K562 treated with DMSO at 1 percent for 48 hours (cell line): ENCODE measurements around the gene GCH1. TPM values are rescaled to one million over a fixed set of nuclear protein-coding genes. Genes with fewer than 3 reads are reported as not detected.

Source experiments
- total RNA-seq: library from RNA; unstranded; fragments of 300-600 nt; gene quantifications from 2 replicates; pipeline ENCODE4 v1.2.3, GENCODE V29; 2022; ENCODE audit warnings: low replicate concordance; ENCODE audit errors: extremely low read depth

The GCH1 gene
- not detected in 2 replicates for total RNA-seq

GRCh38 chr14:54902521-54903420 is at the start of gene GCH1:
Gene GCH1, minus strand, starts transcription at chr14:54902826. Its CDS starts 163 bp downstream, at chr14:54902663.

Other genes starting within 250 kb of the GCH1 start
- gene WDHD1, start 124.3 kb upstream of the GCH1 start, total RNA-seq: not detected in 2 replicates
- not detected in 2 replicates for gene SOCS4, start 124.4 kb upstream of the GCH1 start, total RNA-seq
- not detected in 2 replicates for gene MAPK1IP1L, start 148.8 kb upstream of the GCH1 start, total RNA-seq
- not detected in 2 replicates for gene LGALS3, start 226.4 kb upstream of the GCH1 start, total RNA-seq